ENCODE measurements around the gene SRMS.

Gene SRMS

DNA sequence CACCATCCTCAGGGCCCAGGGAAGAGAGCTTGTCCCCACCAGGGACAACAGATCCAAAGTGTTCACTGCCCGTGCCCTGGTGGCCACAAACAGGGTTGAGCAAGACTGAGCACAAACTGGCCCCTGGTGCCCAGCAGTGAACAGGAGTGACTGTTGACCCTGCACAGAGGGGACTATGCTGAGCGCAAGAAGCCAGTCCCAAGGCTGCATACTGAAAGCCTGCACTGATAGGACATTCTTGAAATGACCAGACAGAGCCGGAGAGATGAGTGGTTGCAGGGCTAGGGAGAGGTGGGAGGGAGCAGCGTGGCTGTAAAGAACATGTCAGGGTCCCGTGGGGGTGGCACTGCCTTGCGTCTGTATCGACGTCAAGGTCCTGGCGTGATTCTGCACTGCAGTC, 3.5 kb upstream of the SRMS start:
- DNase-seq = no peak

- no peak for DNase-seq
Observed at GRCh38 chr20:63549679-63550282, 2.2 kb upstream of the SRMS start.

DNA sequence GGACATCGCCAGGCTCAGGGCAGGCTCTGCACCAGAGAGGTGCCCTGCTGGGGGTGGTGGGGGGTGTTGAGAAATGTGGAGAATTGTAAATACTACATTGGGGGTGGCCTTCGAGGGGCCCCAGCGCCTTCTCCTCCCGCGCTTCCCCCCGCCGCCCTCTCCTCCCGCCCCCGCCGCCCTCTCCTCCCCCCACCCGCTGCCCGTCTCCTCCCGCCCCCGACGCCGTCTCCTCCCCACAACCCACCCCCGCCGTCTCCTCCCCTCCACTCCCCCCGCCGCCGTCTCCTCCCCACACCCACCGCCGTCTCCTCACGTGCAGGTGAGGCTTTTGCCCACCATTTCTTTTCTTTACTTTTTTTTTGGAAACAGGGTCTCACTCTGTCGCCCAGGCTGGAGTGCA, 1.5 kb upstream of the SRMS start:
- DNase-seq = no peak

DNA sequence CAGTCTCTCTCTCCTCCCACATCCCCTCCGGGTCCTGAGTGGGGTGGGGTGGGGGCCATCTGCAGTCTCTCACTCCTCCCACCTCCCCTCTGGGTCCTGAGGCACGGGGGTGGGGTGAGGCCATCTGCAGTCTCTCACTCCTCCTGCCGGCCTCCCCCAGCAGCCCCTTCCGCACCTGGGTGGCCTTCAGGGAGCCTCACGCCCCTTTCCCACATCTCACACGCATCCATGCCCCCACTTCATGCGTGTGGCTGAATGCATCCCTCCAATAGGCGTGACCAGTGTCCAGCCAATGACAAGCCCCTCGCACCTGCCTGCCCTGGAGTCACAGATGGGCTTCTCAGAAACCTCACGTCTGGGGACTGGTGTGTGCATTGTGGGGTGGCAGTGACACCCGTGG, 993 bp upstream of the SRMS start:
- DNase-seq = no peak

GRCh38 chr20:63546956-63547724, 409 bp downstream of the SRMS start:
- no peak for DNase-seq

GRCh38 chr20:63546256-63546955, 1.1 kb downstream of the SRMS start:
- DNase-seq = no peak

DNA sequence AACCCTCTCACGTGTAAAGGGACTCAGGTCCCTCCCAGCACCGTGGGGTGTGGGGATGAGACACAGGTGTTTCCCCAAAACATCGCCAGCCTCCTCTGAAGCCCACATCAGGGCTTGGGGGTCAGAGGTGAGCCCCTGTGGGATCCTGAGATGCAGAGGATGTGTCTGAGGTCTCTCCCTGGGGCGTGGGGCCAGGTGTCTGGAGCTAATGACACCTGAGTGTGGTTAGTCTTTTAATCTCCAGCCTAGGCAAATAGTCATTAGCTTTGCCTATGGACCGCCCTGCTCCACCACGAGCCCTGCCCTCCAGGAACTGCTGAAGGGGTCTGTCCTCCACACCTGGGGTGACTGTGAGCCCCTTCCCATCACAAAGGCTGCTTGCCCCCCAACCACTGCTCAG, 1.7 kb downstream of the SRMS start:
- DNase-seq = no peak

DNA sequence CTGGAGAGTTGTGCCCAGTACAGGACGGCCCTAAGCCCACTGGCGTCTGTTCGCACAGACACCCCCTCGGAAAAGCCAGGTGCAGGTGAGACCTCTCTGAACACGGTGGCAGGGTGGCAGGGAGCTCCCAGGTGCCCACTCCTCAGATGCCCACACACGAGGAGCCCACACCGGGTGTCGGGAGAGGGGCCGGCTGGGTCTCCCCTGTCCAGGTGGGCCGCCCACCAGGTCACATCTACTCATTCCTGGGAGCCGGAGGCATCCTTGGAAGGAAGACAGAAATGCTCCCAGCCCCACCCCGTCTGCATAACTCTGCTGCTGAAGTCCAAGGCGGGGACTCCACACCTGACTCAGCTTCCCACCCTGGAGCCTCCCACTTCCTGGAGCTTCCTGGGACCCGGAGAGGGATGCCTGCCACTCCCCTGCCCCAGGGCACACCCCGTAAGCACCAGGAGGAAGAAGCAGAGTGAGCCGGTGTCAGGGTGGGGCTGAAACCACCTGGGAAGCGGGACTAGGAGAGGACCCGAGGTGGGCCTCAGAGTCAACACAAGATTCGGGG, 2.5 kb downstream of the SRMS start:
- DNase-seq = no peak

- DNase-seq = no peak
Observed at GRCh38 chr20:63544241-63544957, 3.1 kb downstream of the SRMS start.

DNA sequence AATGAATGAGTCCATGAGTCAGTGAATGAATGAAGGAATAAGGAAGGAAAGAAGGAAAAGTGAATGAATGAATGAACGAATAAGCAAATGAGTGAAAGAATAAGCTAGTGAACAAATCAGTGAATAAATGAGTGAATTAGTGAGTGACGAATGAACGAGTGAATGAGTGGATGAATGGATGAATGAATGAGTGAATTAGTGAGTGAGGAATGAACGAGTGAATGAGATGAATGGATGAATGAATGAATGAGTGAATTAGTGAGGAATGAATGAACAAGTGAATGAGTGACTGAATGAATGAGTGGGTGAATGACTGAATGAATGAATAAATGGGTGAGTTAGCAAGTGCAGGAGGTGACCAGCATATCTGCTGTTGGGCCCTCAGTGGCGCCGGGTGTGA, 3.8 kb downstream of the SRMS start:
- no peak for DNase-seq

DNA sequence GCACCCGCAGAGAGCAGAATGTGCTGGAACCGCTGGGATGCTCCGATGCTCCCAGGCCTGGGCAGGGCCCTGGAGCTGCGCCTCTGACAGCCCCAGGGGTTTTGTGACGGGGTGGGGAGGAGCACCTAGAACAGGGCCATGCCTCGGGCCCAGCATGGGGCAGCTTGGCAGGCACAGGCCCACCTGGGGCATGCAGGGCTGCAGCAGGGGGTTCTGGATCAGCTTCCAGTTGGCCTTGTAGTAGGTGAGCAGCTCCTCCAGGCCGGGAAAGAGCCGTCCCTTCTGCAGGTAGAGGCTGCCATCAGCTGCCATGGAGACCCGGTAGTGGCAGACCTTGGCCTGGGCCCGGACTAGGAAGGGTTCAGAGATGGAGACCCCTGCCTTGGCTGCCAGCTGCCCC, 4.4 kb downstream of the SRMS start:
- no peak for DNase-seq

- DNase-seq = no peak
Observed at GRCh38 chr20:63542696-63543095, 4.9 kb downstream of the SRMS start.

DNA sequence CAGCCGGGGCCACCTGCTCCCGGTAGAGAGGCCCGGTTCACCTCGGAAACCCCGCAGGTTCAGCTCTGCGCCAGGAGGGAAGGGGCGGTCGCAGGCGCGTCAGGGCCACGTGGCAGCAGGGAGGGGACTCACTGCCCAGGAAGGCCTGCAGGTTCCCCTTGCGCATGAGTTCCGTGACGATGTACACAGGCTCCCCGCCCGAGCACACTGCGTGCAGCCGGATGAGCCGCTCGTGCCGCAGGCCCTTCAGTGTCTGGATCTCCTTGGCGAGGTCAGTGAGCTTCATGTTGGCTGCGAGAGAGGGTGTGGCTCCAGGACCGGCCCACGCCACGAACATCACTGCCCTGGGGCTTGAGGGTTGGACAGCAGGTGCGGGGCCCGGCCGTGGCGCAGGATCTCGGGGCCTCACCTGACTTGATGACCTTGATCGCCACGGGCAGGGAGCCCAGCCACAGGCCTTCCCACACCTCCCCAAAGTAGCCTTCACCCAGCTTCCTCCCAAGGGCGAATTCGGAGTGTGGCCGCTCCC, 5.5 kb downstream of the SRMS start:
- no peak for DNase-seq

DNA sequence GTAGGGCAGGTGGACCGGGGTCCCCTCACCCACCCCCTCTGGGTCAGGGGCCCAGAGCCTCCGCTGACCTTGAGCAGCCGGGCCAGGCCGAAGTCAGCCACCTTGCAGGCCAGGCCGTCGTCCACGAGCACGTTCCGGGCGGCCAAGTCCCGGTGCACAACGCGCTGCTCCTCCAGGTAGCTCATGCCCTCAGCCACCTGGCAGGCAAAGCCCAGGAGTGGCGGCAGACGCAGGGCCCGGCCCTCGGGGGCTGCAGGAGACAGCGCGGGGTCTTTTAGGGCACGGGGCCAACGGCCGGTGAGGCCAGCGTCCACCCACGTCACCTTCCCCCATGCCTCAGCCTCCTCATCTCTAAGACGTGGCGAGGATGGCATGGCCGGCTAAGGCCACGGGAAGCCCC, 6.2 kb downstream of the SRMS start:
- no peak for DNase-seq

- DNase-seq = peak; percentile 35
Observed at GRCh38 chr20:63540417-63541186, 6.9 kb downstream of the SRMS start.

- no peak for DNase-seq
Observed at GRCh38 chr20:63539441-63540370, 7.8 kb downstream of the SRMS start.

DNA sequence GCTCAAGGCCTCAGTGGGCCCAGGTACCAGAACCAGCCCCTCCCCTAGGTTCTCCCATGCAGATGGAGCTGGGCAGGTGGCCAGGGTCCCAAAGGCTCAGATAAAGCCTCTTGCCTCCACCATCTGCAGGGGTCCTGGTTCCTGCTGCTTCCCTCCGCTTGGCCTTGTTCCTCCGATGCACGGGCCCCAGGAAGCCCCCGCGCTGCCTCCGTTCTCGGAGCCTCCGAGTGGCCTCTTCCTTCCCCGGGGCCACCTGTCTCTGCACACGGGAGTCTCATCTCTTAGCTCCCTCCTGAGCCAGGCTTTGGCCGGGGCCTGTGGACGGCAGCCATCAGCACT, 8.5 kb downstream of the SRMS start:
- no peak for DNase-seq

GRCh38 chr20:63538204-63539091, 9.1 kb downstream of the SRMS start:
- peak; percentile 59 for DNase-seq

GRCh38 chr20:63537525-63538203, 9.9 kb downstream of the SRMS start:
- peak; percentile 99 for DNase-seq
